ENCODE results near the gene PRKCE. TPM values are rescaled to one million over a fixed set of nuclear protein-coding genes. Genes with fewer than 3 reads are reported as not detected.

Gene PRKCE
- total and polyA plus RNA-seq, 2 experiments from 2014 or later = 9.6 to 11.9 TPM

GRCh38 chr2:45732946-45733345 lies 81.5 kb downstream of the PRKCE start:
- no peak for DNase-seq (ENCODE audit: low spot score)
- H4K20me1 ChIP-seq (ENCODE audit: insufficient read depth, poor library complexity, severe bottlenecking) = no peaks in the 10 kb centered on the region
- 80% methylated on average over 3 of the region's 3 CpGs for WGBS (ENCODE audit: low lambda C conversion rate, missing lambda C conversion rate)

GRCh38 chr2:45734336-45734735 lies 82.9 kb downstream of the PRKCE start:
- Histone ChIP-seq H3K36me3 (replicated peaks; ENCODE audit: insufficient read depth, low read depth) (no peaks in the 10 kb centered on the region), H3K9me3 (ENCODE audit: low read depth) (no peaks in the 10 kb centered on the region), H3K4me3 (no peak overlapping the region), H4K20me1 (ENCODE audit: insufficient read depth, poor library complexity, severe bottlenecking) (no peaks in the 10 kb centered on the region), H3K27ac (no peak overlapping the region), H3K79me2 (no peaks in the 10 kb centered on the region), H3K9me2 (replicated peaks; ENCODE audit: insufficient read depth) (no peaks in the 10 kb centered on the region), H2AFZ (no peak overlapping the region), H3K4me2 (no peak overlapping the region), H3K4me1 (ENCODE audit: insufficient read depth) (no peaks in the 10 kb centered on the region), H3K27me3 (peaks cover 5% of the 10 kb centered on the region)
- TF ChIP-seq EZH2phosphoT487 (IDR thresholded peaks at IDR 0.05; ENCODE audit: low read depth, severe bottlenecking, unreplicated experiment) (no peak), CTCF (IDR thresholded peaks at IDR 0.05; ENCODE audit: poor library complexity) (no peak), EZH2 (IDR thresholded peaks at IDR 0.05; ENCODE audit: borderline replicate concordance) (no peak)
- 96% methylated on average over 6 of the region's 6 CpGs for WGBS (ENCODE audit: low lambda C conversion rate, missing lambda C conversion rate)
- no peak for DNase-seq (ENCODE audit: low spot score)

More at GRCh38 chr2:45732946-45733345, 81.5 kb downstream of the PRKCE start:
- H3K27ac ChIP-seq = no peak overlapping the region
- no peaks in the 10 kb centered on the region for H3K4me1 ChIP-seq (ENCODE audit: insufficient read depth)
- no peak overlapping the region for H3K4me2 ChIP-seq
- peaks cover 5% of the 10 kb centered on the region for H3K27me3 ChIP-seq
- H3K9me2 ChIP-seq (replicated peaks; ENCODE audit: insufficient read depth) = no peaks in the 10 kb centered on the region
- no peaks in the 10 kb centered on the region for H3K79me2 ChIP-seq
- H3K36me3 ChIP-seq (replicated peaks; ENCODE audit: insufficient read depth, low read depth) = no peaks in the 10 kb centered on the region
- no peak overlapping the region for H3K4me3 ChIP-seq
- TF ChIP-seq EZH2phosphoT487 (IDR thresholded peaks at IDR 0.05; ENCODE audit: low read depth, severe bottlenecking, unreplicated experiment) = no peak
- TF ChIP-seq CTCF (IDR thresholded peaks at IDR 0.05; ENCODE audit: poor library complexity) = no peak
- no peak for TF ChIP-seq EZH2 (IDR thresholded peaks at IDR 0.05; ENCODE audit: borderline replicate concordance)
- no peaks in the 10 kb centered on the region for H3K9me3 ChIP-seq (ENCODE audit: low read depth)
- no peak overlapping the region for H2AFZ ChIP-seq

- DNase-seq (ENCODE audit: low spot score) = no peak
- H3K79me2 ChIP-seq = no peaks in the 10 kb centered on the region
- no peak overlapping the region for H2AFZ ChIP-seq
- H3K4me3 ChIP-seq = no peak overlapping the region
- 95% methylated on average over 6 of the region's 6 CpGs for WGBS (ENCODE audit: low lambda C conversion rate, missing lambda C conversion rate)
- H3K27ac ChIP-seq = no peak overlapping the region
- H3K4me2 ChIP-seq = no peak overlapping the region
- H3K4me1 ChIP-seq (ENCODE audit: insufficient read depth) = no peaks in the 10 kb centered on the region
- H3K27me3 ChIP-seq = peaks cover 5% of the 10 kb centered on the region
- H3K36me3 ChIP-seq (replicated peaks; ENCODE audit: insufficient read depth, low read depth) = no peaks in the 10 kb centered on the region
- H4K20me1 ChIP-seq (ENCODE audit: insufficient read depth, poor library complexity, severe bottlenecking) = no peaks in the 10 kb centered on the region
- TF ChIP-seq CTCF (IDR thresholded peaks at IDR 0.05; ENCODE audit: poor library complexity) (no peak), EZH2phosphoT487 (IDR thresholded peaks at IDR 0.05; ENCODE audit: low read depth, severe bottlenecking, unreplicated experiment) (no peak), EZH2 (IDR thresholded peaks at IDR 0.05; ENCODE audit: borderline replicate concordance) (no peak)
- H3K9me2 ChIP-seq (replicated peaks; ENCODE audit: insufficient read depth) = no peaks in the 10 kb centered on the region
- H3K9me3 ChIP-seq (ENCODE audit: low read depth) = no peaks in the 10 kb centered on the region
These were observed 83.5 kb downstream of the PRKCE start for GRCh38 chr2:45734952-45735351.
